Vagina (tissue), 2 donors: ENCODE measurements around the gene LTBP2.

Experiments used
- POLR2A ChIP-seq, 2 donors: fragments of 450-650 bp; IDR thresholded peaks; one replicate each; pipeline ENCODE4 v1.6.1; 2017; ENCODE audit warnings: antibody characterized with exemption in 2 of 2, mild to moderate bottlenecking in 2 of 2, moderate library complexity in 2 of 2
- TF ChIP-seq, protein P1 (sequence below), 3 experiments: fragments of 450-650 bp in 2 of 3; fragments of 200-600 bp in 1 of 3; sonication (generic) in 1 of 3; IDR thresholded peaks; one replicate each; pipeline ENCODE4 v1.5.1; 2017 to 2019; ENCODE audit warnings: antibody characterized with exemption in 3 of 3, mild to moderate bottlenecking in 2 of 3, moderate library complexity in 2 of 3

DNA sequence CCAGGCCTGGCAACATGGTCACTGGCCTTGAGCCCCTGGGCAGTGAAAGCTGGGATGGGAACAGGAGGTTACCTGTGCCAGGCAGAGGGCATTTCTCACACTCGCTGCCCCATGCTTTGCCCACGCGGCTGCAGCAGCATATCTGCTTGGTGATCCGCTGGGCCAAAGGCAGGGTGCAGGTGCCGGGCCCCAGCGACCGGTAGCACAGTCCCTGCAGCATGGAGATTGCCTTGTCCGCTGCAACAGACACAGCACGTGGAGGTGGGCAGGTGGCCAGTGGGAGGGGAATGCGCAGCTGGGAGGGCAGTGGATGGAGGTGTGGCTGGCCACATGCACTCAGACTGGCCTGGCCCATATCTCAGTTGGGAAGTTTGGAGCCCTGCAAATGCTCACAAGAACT, 83.2 kb downstream of the LTBP2 start:
- TF ChIP-seq, protein P1, sequence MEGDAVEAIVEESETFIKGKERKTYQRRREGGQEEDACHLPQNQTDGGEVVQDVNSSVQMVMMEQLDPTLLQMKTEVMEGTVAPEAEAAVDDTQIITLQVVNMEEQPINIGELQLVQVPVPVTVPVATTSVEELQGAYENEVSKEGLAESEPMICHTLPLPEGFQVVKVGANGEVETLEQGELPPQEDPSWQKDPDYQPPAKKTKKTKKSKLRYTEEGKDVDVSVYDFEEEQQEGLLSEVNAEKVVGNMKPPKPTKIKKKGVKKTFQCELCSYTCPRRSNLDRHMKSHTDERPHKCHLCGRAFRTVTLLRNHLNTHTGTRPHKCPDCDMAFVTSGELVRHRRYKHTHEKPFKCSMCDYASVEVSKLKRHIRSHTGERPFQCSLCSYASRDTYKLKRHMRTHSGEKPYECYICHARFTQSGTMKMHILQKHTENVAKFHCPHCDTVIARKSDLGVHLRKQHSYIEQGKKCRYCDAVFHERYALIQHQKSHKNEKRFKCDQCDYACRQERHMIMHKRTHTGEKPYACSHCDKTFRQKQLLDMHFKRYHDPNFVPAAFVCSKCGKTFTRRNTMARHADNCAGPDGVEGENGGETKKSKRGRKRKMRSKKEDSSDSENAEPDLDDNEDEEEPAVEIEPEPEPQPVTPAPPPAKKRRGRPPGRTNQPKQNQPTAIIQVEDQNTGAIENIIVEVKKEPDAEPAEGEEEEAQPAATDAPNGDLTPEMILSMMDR (IDR thresholded peaks at IDR 0.05), result no peak
- TF ChIP-seq POLR2A (IDR thresholded peaks at IDR 0.05), result no peak
